HEK293 (cell line): ENCODE measurements around the gene LGALS4.
A peak's percentile ranks its signal among the peaks of the same experiment; 100 is the strongest.

Source experiments
- CTCF ChIA-PET: fragments of 350-600 bp; formaldehyde crosslinking; extraction: SDS; loops from one replicate; lab custom pipeline; 2021; ENCODE audit warnings: antibody characterized with exemption; lab: Yijun Ruan, JAX
- POLR2A ChIA-PET: fragments of 300-600 bp; formaldehyde crosslinking; extraction: SDS; loops from one replicate; lab custom pipeline; 2020; ENCODE audit warnings: antibody characterized with exemption, inconsistent platforms; lab: Yijun Ruan, JAX
- H3K27ac ChIP-seq: fragments of 200-500 bp; sonication (Bioruptor generic); 2 replicates; pipeline ENCODE4 v1.5.1; 2014; ENCODE audit warnings: low read depth, low read length, control low read depth, inconsistent platforms; ENCODE audit errors: extremely low read depth
- H3K36me3 ChIP-seq, 2 experiments: fragments of 200-500 bp in 1 of 2; sonication (Bioruptor generic) in 1 of 2; 1 replicate in 1 of 2; 2 replicates in 1 of 2; pipeline ENCODE4 v1.5.1; 2014 to 2017; ENCODE audit warnings: inconsistent platforms in 2 of 2, low read length in 2 of 2; ENCODE audit not compliant: control insufficient read depth in 2 of 2, insufficient read depth in 1 of 2
- H3K4me1 ChIP-seq: fragments of 200-500 bp; sonication (Bioruptor generic); 2 replicates; pipeline ENCODE4 v1.5.1; 2014; ENCODE audit warnings: mild to moderate bottlenecking, low read length, inconsistent platforms; ENCODE audit not compliant: control insufficient read depth, insufficient read depth
- H3K4me3 ChIP-seq: 2 replicates; pipeline ENCODE4 v1.5.1; 2011; ENCODE audit warnings: low read depth, mild to moderate bottlenecking, control low read depth, low read length, moderate library complexity
- H3K9me3 ChIP-seq: fragments of 200-500 bp; sonication (Bioruptor generic); 2 replicates; pipeline ENCODE4 v1.5.1; 2014; ENCODE audit warnings: low read depth, low read length, inconsistent platforms; ENCODE audit not compliant: control insufficient read depth, insufficient read depth
- AEBP2 ChIP-seq: fragments of 450-650 bp; formaldehyde crosslinking; IDR thresholded peaks from 2 replicates; pipeline ENCODE4 v1.5.1; 2016; ENCODE audit warnings: missing biosample characterization, missing genetic modification characterization, borderline replicate concordance
- MEIS1 ChIP-seq: sonication (generic); formaldehyde crosslinking; IDR thresholded peaks from 2 replicates; pipeline ENCODE4 v1.8.1; 2022; ENCODE audit warnings: missing genetic modification reagents, mild to moderate bottlenecking, borderline replicate concordance
- SP7 ChIP-seq: fragments of 450-650 bp; formaldehyde crosslinking; IDR thresholded peaks from 2 replicates; pipeline ENCODE4 v1.5.1; 2016; ENCODE audit warnings: missing biosample characterization, missing genetic modification characterization
- ZBTB21 ChIP-seq: fragments of 450-650 bp; formaldehyde crosslinking; IDR thresholded peaks from 2 replicates; pipeline ENCODE4 v1.5.1; 2017; ENCODE audit warnings: missing biosample characterization, missing genetic modification characterization
- ZFP69B ChIP-seq: fragments of 450-650 bp; formaldehyde crosslinking; IDR thresholded peaks from 2 replicates; pipeline ENCODE4 v1.5.1; 2016; ENCODE audit warnings: missing biosample characterization, missing genetic modification characterization
- ZNF121 ChIP-seq: fragments of 450-650 bp; formaldehyde crosslinking; IDR thresholded peaks from 2 replicates; pipeline ENCODE4 v1.5.1; 2016; ENCODE audit warnings: missing biosample characterization, missing genetic modification characterization
- ZNF146 ChIP-seq: fragments of 450-650 bp; formaldehyde crosslinking; IDR thresholded peaks from 2 replicates; pipeline ENCODE4 v1.5.1; 2016; ENCODE audit warnings: missing biosample characterization, missing genetic modification characterization
- ZNF2 ChIP-seq: fragments of 450-650 bp; formaldehyde crosslinking; IDR thresholded peaks from 2 replicates; pipeline ENCODE4 v1.5.1; 2016; ENCODE audit warnings: missing biosample characterization, missing genetic modification characterization
- ZNF280C ChIP-seq: fragments of 450-650 bp; formaldehyde crosslinking; IDR thresholded peaks from 2 replicates; pipeline ENCODE4 v1.5.1; 2016; ENCODE audit warnings: missing biosample characterization, missing genetic modification characterization
- ZNF362 ChIP-seq: fragments of 450-650 bp; formaldehyde crosslinking; IDR thresholded peaks from 2 replicates; pipeline ENCODE4 v1.5.1; 2016; ENCODE audit warnings: missing biosample characterization, missing genetic modification characterization
- ZNF394 ChIP-seq: fragments of 450-650 bp; formaldehyde crosslinking; IDR thresholded peaks from 2 replicates; pipeline ENCODE4 v1.5.1; 2016; ENCODE audit warnings: missing biosample characterization, missing genetic modification characterization, mild to moderate bottlenecking, moderate library complexity, borderline replicate concordance
- ZNF514 ChIP-seq: fragments of 450-650 bp; formaldehyde crosslinking; IDR thresholded peaks from 2 replicates; pipeline ENCODE4 v1.5.1; 2016; ENCODE audit warnings: missing biosample characterization, missing genetic modification characterization
- ZNF558 ChIP-seq: fragments of 450-650 bp; formaldehyde crosslinking; IDR thresholded peaks from 2 replicates; pipeline ENCODE4 v1.5.1; 2016; ENCODE audit warnings: missing biosample characterization, missing genetic modification characterization
- ZNF660 ChIP-seq: fragments of 450-650 bp; IDR thresholded peaks from 2 replicates; pipeline ENCODE4 v1.5.1; 2018; ENCODE audit warnings: missing biosample characterization, mild to moderate bottlenecking, missing genetic modification characterization
- ZSCAN4 ChIP-seq: fragments of 450-650 bp; formaldehyde crosslinking; IDR thresholded peaks from 2 replicates; pipeline ENCODE4 v1.5.1; 2017; ENCODE audit warnings: missing biosample characterization, missing genetic modification characterization
- ZXDB ChIP-seq: fragments of 450-650 bp; formaldehyde crosslinking; IDR thresholded peaks from 2 replicates; pipeline ENCODE4 v1.5.1; 2016; ENCODE audit warnings: missing biosample characterization, missing genetic modification characterization

LGALS4 gene

GRCh38 chr19:38843175-38843758 lies 30.5 kb upstream of the LGALS4 start (continued):
- TF ChIP-seq ZNF280C, result no peak

GRCh38 chr19:38842439-38843174 lies 29.9 kb upstream of the LGALS4 start:
- peaks cover 10% of the 10 kb centered on the region for H3K4me1 ChIP-seq
- H3K4me3 ChIP-seq, result no peak overlapping the region
- POLR2A ChIA-PET, result interaction anchor here (0.7 to 1.3 kb wide), 7 partner anchors 9 to 422 kb away, joined by 3 to 11 read pairs (median 5); partner anchors contain the start of genes ECH1 and NFKBIB
- TF ChIP-seq ZNF514, result no peak
- peak overlapping the region; percentile 51 for H3K27ac ChIP-seq
- peaks cover 99 to 100% of the 10 kb centered on the region in 2 experiments for H3K36me3 ChIP-seq
- H3K9me3 ChIP-seq, result no peaks in the 10 kb centered on the region
- CTCF ChIA-PET, result interaction anchor here (0.5 to 1.2 kb wide), 4 partner anchors 45 to 208 kb away, joined by 3 to 7 read pairs (median 3); partner anchors contain the start of genes MRPS12 and SARS2

- Histone ChIP-seq H3K36me3 (peaks cover 99 to 100% of the 10 kb centered on the region in 2 experiments), H3K4me1 (0 out of 2 replicates have a peak, but pooled peaks cover 6% of the 10 kb centered on the region), H3K4me3 (no peak overlapping the region), H3K27ac (peak overlapping the region; percentile 51; the same call in 1 of the 2 replicates), H3K9me3 (no peaks in the 10 kb centered on the region)
- CTCF ChIA-PET, result interaction anchor here (0.7 to 1.2 kb wide), 3 partner anchors 46 to 89 kb away, joined by 3 to 7 read pairs (median 3); partner anchors contain the start of genes MRPS12 and SARS2
- no peak for TF ChIP-seq ZNF121 (tag by site-specific recombination)
- no peak for TF ChIP-seq ZNF394
- TF ChIP-seq ZFP69B (tag by site-specific recombination), result 0 out of 2 replicates have a peak, but pooled peaks have one; percentile 22
- TF ChIP-seq ZBTB21, result 0 out of 2 replicates have a peak, but pooled peaks have one; percentile 4
- 0 out of 2 replicates have a peak, but pooled peaks have one; percentile 7 for TF ChIP-seq ZNF660 (tag by site-specific recombination)
- TF ChIP-seq ZNF362 (tag by site-specific recombination), result peak; percentile 98
- TF ChIP-seq ZNF146 (tag by site-specific recombination), result 0 out of 2 replicates have a peak, but pooled peaks have one; percentile 8
- TF ChIP-seq, all 188 proteins: peak for 5
- POLR2A ChIA-PET, result interaction anchor here (0.5 to 1.3 kb wide), 8 partner anchors 8 to 575 kb away, joined by 3 to 11 read pairs (median 5); partner anchors contain the start of genes ECH1 and NFKBIB
These were observed 29.2 kb upstream of the LGALS4 start for GRCh38 chr19:38841787-38842438.

GRCh38 chr19:38841180-38841766 lies 28.5 kb upstream of the LGALS4 start:
- H3K9me3 ChIP-seq, result no peaks in the 10 kb centered on the region
- POLR2A ChIA-PET, result interaction anchor here (1.0 to 4.6 kb wide), 6 partner anchors 8 to 116 kb away, joined by 3 to 67 read pairs (median 4); partner anchors contain the start of genes ECH1, HNRNPL, MRPS12 and SARS2
- 0 out of 2 replicates have a peak, but pooled peaks cover 4% of the 10 kb centered on the region for H3K4me1 ChIP-seq
- peaks cover 99 to 100% of the 10 kb centered on the region in 2 experiments for H3K36me3 ChIP-seq
- no peak overlapping the region for H3K4me3 ChIP-seq
- H3K27ac ChIP-seq, result peak overlapping the region; percentile 51; the same call in 1 of the 2 replicates
- CTCF ChIA-PET, result interaction anchor here (0.9 to 1.3 kb wide), 4 partner anchors 46 to 89 kb away, joined by 3 to 6 read pairs (median 4); partner anchors contain the start of genes MRPS12 and SARS2
- TF ChIP-seq SP7 (0 out of 2 replicates have a peak, but pooled peaks have one; percentile 18), ZSCAN4 (tag by site-specific recombination) (no peak), ZNF121 (tag by site-specific recombination) (no peak), ZXDB (tag by site-specific recombination) (no peak), ZNF558 (tag by site-specific recombination) (no peak), ZNF2 (tag by site-specific recombination) (no peak), MEIS1 (CRISPR knock-in tag) (no peak), AEBP2 (no peak)
